ENCODE measurements around the gene TMEM164. TPM values are rescaled to one million over a fixed set of nuclear protein-coding genes. Genes with fewer than 3 reads are reported as not detected.

The TMEM164 gene
- total RNA-seq, 2 donors from 2014 or later: 45.5 to 445 TPM

- Histone ChIP-seq H3K27ac (no peak overlapping the region), H3K4me3 (no peak overlapping the region), H3K9me3 (no peaks in the 10 kb centered on the region), H3K27me3 (replicated peaks; ENCODE audit: insufficient read depth) (no peaks in the 10 kb centered on the region), H3K4me1 (replicated peaks) (no peaks in the 10 kb centered on the region), H3K36me3 (no peaks in the 10 kb centered on the region)
- intact Hi-C loops (cut with DNase I): loop anchor here (10.0 kb wide), 1 partner anchor 139 kb away; the partner anchor contains the start of gene AMMECR1
- TF ChIP-seq POLR2AphosphoS5 (IDR thresholded peaks at IDR 0.05) (no peak), CTCF (IDR thresholded peaks at IDR 0.05) (no peak), POLR2A (IDR thresholded peaks at IDR 0.05) (no peak)
- no peak for DNase-seq (ENCODE audit: low spot score)
- WGBS: 100% methylated on average over 2 of the region's 3 CpGs
Observed at GRCh38 chrX:110175696-110176095, 172.8 kb downstream of the TMEM164 start.

GRCh38 chrX:110178179-110178865, 175.4 kb downstream of the TMEM164 start:
- H3K27me3 ChIP-seq (replicated peaks; ENCODE audit: insufficient read depth): no peaks in the 10 kb centered on the region
- TF ChIP-seq POLR2AphosphoS5 (IDR thresholded peaks at IDR 0.05): no peak
- TF ChIP-seq POLR2A (IDR thresholded peaks at IDR 0.05): no peak
- no peak for TF ChIP-seq CTCF (IDR thresholded peaks at IDR 0.05)
- H3K4me3 ChIP-seq: no peak overlapping the region
- no peak for DNase-seq (ENCODE audit: low spot score)
- 89% methylated on average over 5 of the region's 5 CpGs for WGBS
- no peaks in the 10 kb centered on the region for H3K9me3 ChIP-seq
- intact Hi-C loops (cut with DNase I): loop anchor here (10.0 kb wide), 1 partner anchor 136 kb away; the partner anchor contains the start of gene AMMECR1
- H3K4me1 ChIP-seq (replicated peaks): no peaks in the 10 kb centered on the region
- H3K36me3 ChIP-seq: no peaks in the 10 kb centered on the region
- H3K27ac ChIP-seq: no peak overlapping the region

GRCh38 chrX:110180176-110180927, 177.4 kb downstream of the TMEM164 start:
- intact Hi-C loops (cut with DNase I): no loop called here
- H3K27ac ChIP-seq: no peak overlapping the region
- WGBS: 77% methylated on average over 5 of the region's 5 CpGs
- DNase-seq (ENCODE audit: low spot score): no peak
- no peaks in the 10 kb centered on the region for H3K9me3 ChIP-seq
- no peaks in the 10 kb centered on the region for H3K27me3 ChIP-seq (replicated peaks; ENCODE audit: insufficient read depth)
- H3K36me3 ChIP-seq: no peaks in the 10 kb centered on the region
- H3K4me1 ChIP-seq (replicated peaks): no peaks in the 10 kb centered on the region
- TF ChIP-seq POLR2AphosphoS5 (IDR thresholded peaks at IDR 0.05) (no peak), POLR2A (IDR thresholded peaks at IDR 0.05) (no peak), CTCF (IDR thresholded peaks at IDR 0.05) (no peak)
- no peak overlapping the region for H3K4me3 ChIP-seq

- Histone ChIP-seq H3K36me3 (no peaks in the 10 kb centered on the region), H3K4me1 (replicated peaks) (no peaks in the 10 kb centered on the region), H3K27ac (no peak overlapping the region), H3K9me3 (no peaks in the 10 kb centered on the region), H3K27me3 (replicated peaks; ENCODE audit: insufficient read depth) (no peaks in the 10 kb centered on the region), H3K4me3 (no peak overlapping the region)
- TF ChIP-seq POLR2AphosphoS5 (IDR thresholded peaks at IDR 0.05): no peak
- TF ChIP-seq POLR2A (IDR thresholded peaks at IDR 0.05): no peak
- intact Hi-C loops (cut with DNase I): no loop called here
- DNase-seq (ENCODE audit: low spot score): no peak
- whole genome bisulfite sequencing: 20% methylated on average over 6 of the region's 6 CpGs
Observed at GRCh38 chrX:110180928-110181310, 178.0 kb downstream of the TMEM164 start.

GRCh38 chrX:110181459-110182137, 178.7 kb downstream of the TMEM164 start:
- intact Hi-C loops (cut with DNase I): no loop called here
- peak; percentile 14 for DNase-seq (ENCODE audit: low spot score)

More at GRCh38 chrX:110181459-110182137, 178.7 kb downstream of the TMEM164 start:
- H3K27me3 ChIP-seq (replicated peaks; ENCODE audit: insufficient read depth): no peaks in the 10 kb centered on the region
- H3K4me1 ChIP-seq (replicated peaks): no peaks in the 10 kb centered on the region
- no peaks in the 10 kb centered on the region for H3K36me3 ChIP-seq
- TF ChIP-seq POLR2AphosphoS5 (IDR thresholded peaks at IDR 0.05) (peak; percentile 26), CTCF (IDR thresholded peaks at IDR 0.05) (no peak), POLR2A (IDR thresholded peaks at IDR 0.05) (no peak)
- H3K4me3 ChIP-seq: no peak overlapping the region
- no peak overlapping the region for H3K27ac ChIP-seq
- WGBS: 58% methylated on average over 2 of the region's 2 CpGs
- no peaks in the 10 kb centered on the region for H3K9me3 ChIP-seq
